Central memory CD4-positive, alpha-beta T cell (primary cell): Measurements from ENCODE around the gene FLRT1.

Experiments
- DNase-seq: peaks from one replicate; pipeline ENCODE4 v3.0.0; 2022

Gene FLRT1

GRCh38 chr11:64007160-64007628 is 28.5 kb upstream of the FLRT1 start:
- DNase-seq = no peak

GRCh38 chr11:64007629-64008282 is 28.0 kb upstream of the FLRT1 start:
- DNase-seq = no peak

- no peak for DNase-seq
These were observed 27.3 kb upstream of the FLRT1 start for GRCh38 chr11:64008283-64008913.

GRCh38 chr11:64008914-64009633 is 26.7 kb upstream of the FLRT1 start:
- no peak for DNase-seq

- DNase-seq = no peak
These were observed 26.0 kb upstream of the FLRT1 start for GRCh38 chr11:64009710-64010109.

- DNase-seq = no peak
These were observed 24.9 kb upstream of the FLRT1 start for GRCh38 chr11:64010783-64011182.

GRCh38 chr11:64011371-64011770 is 24.4 kb upstream of the FLRT1 start:
- no peak for DNase-seq

GRCh38 chr11:64013141-64013896 is 22.4 kb upstream of the FLRT1 start:
- no peak for DNase-seq

GRCh38 chr11:64014356-64014755 is 21.4 kb upstream of the FLRT1 start:
- no peak for DNase-seq

GRCh38 chr11:64015510-64015909 is 20.2 kb upstream of the FLRT1 start:
- DNase-seq = no peak

- DNase-seq = no peak
These were observed 19.5 kb upstream of the FLRT1 start for GRCh38 chr11:64015935-64016845.

- DNase-seq = no peak
These were observed 17.8 kb upstream of the FLRT1 start for GRCh38 chr11:64017945-64018224.

- no peak for DNase-seq
These were observed 17.4 kb upstream of the FLRT1 start for GRCh38 chr11:64018310-64018709.

- DNase-seq = no peak
These were observed 16.4 kb upstream of the FLRT1 start for GRCh38 chr11:64019106-64020037.

GRCh38 chr11:64020976-64021756 is 14.6 kb upstream of the FLRT1 start:
- no peak for DNase-seq

GRCh38 chr11:64021757-64022093 is 14.0 kb upstream of the FLRT1 start:
- no peak for DNase-seq

GRCh38 chr11:64022125-64022784 is 13.5 kb upstream of the FLRT1 start:
- DNase-seq = no peak

GRCh38 chr11:64023712-64024710 is 11.7 kb upstream of the FLRT1 start:
- no peak for DNase-seq

GRCh38 chr11:64025205-64025604 is 10.5 kb upstream of the FLRT1 start:
- DNase-seq = no peak
